Measurements from ENCODE around the gene DAZAP1. TPM values are rescaled to one million over a fixed set of nuclear protein-coding genes. Genes with fewer than 3 reads are reported as not detected.

DAZAP1 gene
- total RNA-seq, 1 experiment from 2014 or later = 144 TPM

GRCh38 chr19:1440418-1440801 is 33.0 kb downstream of the DAZAP1 start:
- H3K9me2 ChIP-seq (ENCODE audit: insufficient read depth) = no peaks in the 10 kb centered on the region
- peaks cover 19% of the 10 kb centered on the region for H3K4me1 ChIP-seq (replicated peaks; ENCODE audit: insufficient read depth)
- TF ChIP-seq CTCF (conservative IDR thresholded peaks at IDR 0.05) = no peak
- TF ChIP-seq EZH2 (IDR thresholded peaks at IDR 0.05; ENCODE audit: low read depth) = no peak
- H3K9me3 ChIP-seq (ENCODE audit: insufficient read depth, low read depth) = no peaks in the 10 kb centered on the region
- ChIA-PET POLR2A (ENCODE audit: unreplicated experiment) (no interaction called here), CTCF (no interaction called here)
- H3K4me2 ChIP-seq = peak overlapping the region; percentile 90
- no peak for DNase-seq
- H3F3A ChIP-seq (ENCODE audit: insufficient read depth, low read depth) = peaks cover 78% of the 10 kb centered on the region
- peaks cover 40% of the 10 kb centered on the region for H3K79me2 ChIP-seq (ENCODE audit: low read depth)
- H2AFZ ChIP-seq = no peak overlapping the region
- intact Hi-C loops (cut with micrococcal nuclease; ENCODE audit: unreplicated experiment) = no loop called here
- peak overlapping the region; percentile 76; the same call in 1 of the 2 replicates for H3K4me3 ChIP-seq
- no TSS peak for BruUV-seq (replicated peaks)
- no peak overlapping the region; the same call in 1 of the 2 replicates for H3K27ac ChIP-seq
- H3K36me3 ChIP-seq (ENCODE audit: low read depth) = peaks cover 10% of the 10 kb centered on the region
- H3K27me3 ChIP-seq (ENCODE audit: insufficient read depth, low read depth) = no peaks in the 10 kb centered on the region
- peaks cover 39% of the 10 kb centered on the region for H4K20me1 ChIP-seq (ENCODE audit: insufficient read depth)

GRCh38 chr19:1441022-1441426 is 33.6 kb downstream of the DAZAP1 start:
- Histone ChIP-seq H3K27me3 (ENCODE audit: insufficient read depth, low read depth) (no peaks in the 10 kb centered on the region), H3K9me2 (ENCODE audit: insufficient read depth) (no peaks in the 10 kb centered on the region), H3K27ac (no peak overlapping the region; the same call in 1 of the 2 replicates), H3F3A (ENCODE audit: insufficient read depth, low read depth) (peaks cover 72% of the 10 kb centered on the region), H2AFZ (no peak overlapping the region), H3K9me3 (ENCODE audit: insufficient read depth, low read depth) (no peaks in the 10 kb centered on the region), H3K4me3 (peak overlapping the region; percentile 76; the same call in 1 of the 2 replicates), H3K79me2 (ENCODE audit: low read depth) (peaks cover 40% of the 10 kb centered on the region), H4K20me1 (ENCODE audit: insufficient read depth) (peaks cover 39% of the 10 kb centered on the region), H3K36me3 (ENCODE audit: low read depth) (peaks cover 10% of the 10 kb centered on the region), H3K4me1 (replicated peaks; ENCODE audit: insufficient read depth) (peaks cover 19% of the 10 kb centered on the region), H3K4me2 (peak overlapping the region; percentile 90; the same call in 1 of the 2 replicates)
- CTCF ChIA-PET = no interaction called here
- TF ChIP-seq EZH2 (IDR thresholded peaks at IDR 0.05; ENCODE audit: low read depth) = no peak
- TF ChIP-seq CTCF (conservative IDR thresholded peaks at IDR 0.05) = no peak
- POLR2A ChIA-PET (ENCODE audit: unreplicated experiment) = no interaction called here
- intact Hi-C loops (cut with micrococcal nuclease; ENCODE audit: unreplicated experiment) = no loop called here
- DNase-seq = no peak
- BruUV-seq (replicated peaks) = no TSS peak

GRCh38 chr19:1441677-1442438 is 34.5 kb downstream of the DAZAP1 start:
- H3K4me1 ChIP-seq (replicated peaks; ENCODE audit: insufficient read depth) = peaks cover 19% of the 10 kb centered on the region
- no peak overlapping the region; the same call in 1 of the 2 replicates for H3K27ac ChIP-seq
- POLR2A ChIA-PET (ENCODE audit: unreplicated experiment) = no interaction called here
- TF ChIP-seq CTCF (conservative IDR thresholded peaks at IDR 0.05) (no peak), EZH2 (IDR thresholded peaks at IDR 0.05; ENCODE audit: low read depth) (no peak)
- H3K79me2 ChIP-seq (ENCODE audit: low read depth) = peaks cover 40% of the 10 kb centered on the region
- intact Hi-C loops (cut with micrococcal nuclease; ENCODE audit: unreplicated experiment) = no loop called here
- no peaks in the 10 kb centered on the region for H3K27me3 ChIP-seq (ENCODE audit: insufficient read depth, low read depth)
- peaks cover 10% of the 10 kb centered on the region for H3K36me3 ChIP-seq (ENCODE audit: low read depth)
- H3K4me3 ChIP-seq = no peak overlapping the region
- H2AFZ ChIP-seq = no peak overlapping the region
- H3K4me2 ChIP-seq = no peak overlapping the region
- H3K9me2 ChIP-seq (ENCODE audit: insufficient read depth) = no peaks in the 10 kb centered on the region
- no peaks in the 10 kb centered on the region for H3K9me3 ChIP-seq (ENCODE audit: insufficient read depth, low read depth)
- BruUV-seq (replicated peaks) = no TSS peak
- H3F3A ChIP-seq (ENCODE audit: insufficient read depth, low read depth) = peaks cover 65% of the 10 kb centered on the region
- no peak for DNase-seq
- CTCF ChIA-PET = no interaction called here
- H4K20me1 ChIP-seq (ENCODE audit: insufficient read depth) = peaks cover 39% of the 10 kb centered on the region

All from PC-9 (cell line).